HCT116 (cell line): ENCODE data around the gene BRINP2. TPM values are rescaled to one million over a fixed set of nuclear protein-coding genes. Genes with fewer than 3 reads are reported as not detected.

Source experiments
- ATAC-seq: fragments of 200-7000 bp; cut with Tn5 transposase; 2 replicates; pipeline ENCODE4 v1.9.1; 2020; ENCODE audit warnings: mild to moderate bottlenecking, moderate library complexity
- BruUV-seq: library from RNA; stranded (reverse); fragments of 400-500 nt; replicated peaks from 2 replicates; lab custom pipeline; 2021; lab: Mats Ljungman, UMichigan
- CTCF ChIA-PET: fragments of 300-600 bp; sonication (Branson Sonifier 250); formaldehyde crosslinking; loops from one replicate; lab custom pipeline; 2021; ENCODE audit warnings: antibody characterized with exemption; lab: Charles Lee
- POLR2A ChIA-PET: fragments of 300-600, 350-600 bp; sonication (Branson Sonifier 250); formaldehyde crosslinking; loops from one replicate; lab custom pipeline; 2021; ENCODE audit warnings: antibody characterized with exemption; lab: Charles Lee
- RAD21 ChIA-PET, 2 experiments: fragments of 300-600 bp; sonication (Branson Sonifier 250); formaldehyde crosslinking; loops; one replicate each; lab custom pipeline; 2023; ENCODE audit warnings: low total read pairs in 2 of 2; ENCODE audit not compliant: uncharacterized antibody in 2 of 2, unreplicated experiment in 2 of 2, low non-redundant PET in 1 of 2; lab: Charles Lee
- DNase-seq: peaks from one replicate; pipeline ENCODE4 v3.0.0-alpha.2; 2010; ENCODE audit warnings: low read depth, low spot score
- H2AFZ ChIP-seq: fragments of 200-600 bp; shearing (Covaris generic), sonication (generic); 2 replicates; pipeline ENCODE4 v1.6.1; 2017; ENCODE audit warnings: low read depth, mixed run types, mixed read lengths, antibody characterized with exemption, low read length; ENCODE audit not compliant: poor library complexity, severe bottlenecking
- H3K27ac ChIP-seq: 2 replicates; pipeline ENCODE4 v1.5.1; 2012; ENCODE audit warnings: low read depth, low read length
- H3K27me3 ChIP-seq: fragments of 200-600 bp; sonication (generic); 2 replicates; pipeline ENCODE4 v1.6.1; 2016; ENCODE audit warnings: mixed run types, low read length, mixed read lengths; ENCODE audit not compliant: insufficient read depth
- H3K36me3 ChIP-seq, 2 experiments: fragments of 200-500 bp in 1 of 2; fragments of 200-600 bp in 1 of 2; sonication (Bioruptor generic) in 1 of 2; sonication (generic) in 1 of 2; 2 replicates each; pipeline versions ENCODE4 v1.5.1 to v1.6.1; 2014 to 2016; ENCODE audit warnings: low read length in 2 of 2, inconsistent platforms in 1 of 2, mixed read lengths in 1 of 2, mixed run types in 1 of 2; ENCODE audit not compliant: insufficient read depth in 2 of 2, control insufficient read depth in 1 of 2
- H3K4me1 ChIP-seq, 2 experiments: fragments of 200-600 bp in 1 of 2; sonication (generic) in 1 of 2; 2 replicates each; pipeline versions ENCODE4 v1.5.1 to v1.6.1; 2012 to 2017; ENCODE audit warnings: low read length in 2 of 2, inconsistent platforms in 1 of 2, mild to moderate bottlenecking in 1 of 2, mixed read lengths in 1 of 2, mixed run types in 1 of 2, moderate library complexity in 1 of 2; ENCODE audit not compliant: insufficient read depth in 2 of 2, control insufficient read depth in 1 of 2
- H3K4me2 ChIP-seq: fragments of 200-600 bp; sonication (generic); 2 replicates; pipeline ENCODE4 v1.6.1; 2017; ENCODE audit warnings: mixed run types, low read length, mixed read lengths
- H3K4me3 ChIP-seq, 2 experiments: fragments of 200-600 bp in 1 of 2; sonication (generic) in 1 of 2; replicated peaks in 1 of 2; 2 replicates each; pipeline ENCODE4 v1.5.1; 2011 to 2016; ENCODE audit warnings: low read length in 2 of 2, control low read depth in 1 of 2, low read depth in 1 of 2, mild to moderate bottlenecking in 1 of 2, mixed read lengths in 1 of 2, mixed run types in 1 of 2
- H3K79me2 ChIP-seq: fragments of 200-600 bp; sonication (generic); 2 replicates; pipeline ENCODE4 v1.6.1; 2017; ENCODE audit warnings: mild to moderate bottlenecking, mixed run types, low read length, moderate library complexity, mixed read lengths; ENCODE audit not compliant: insufficient read depth
- H3K9ac ChIP-seq: fragments of 200-600 bp; sonication (generic); 2 replicates; pipeline ENCODE4 v1.6.1; 2016; ENCODE audit warnings: low read length, mixed read lengths
- H3K9me2 ChIP-seq: fragments of 200-600 bp; sonication (generic), shearing (Covaris generic); 2 replicates; pipeline ENCODE4 v1.6.1; 2017; ENCODE audit warnings: mixed run types, mild to moderate bottlenecking, moderate library complexity; ENCODE audit not compliant: insufficient read depth
- H3K9me3 ChIP-seq, 2 experiments: fragments of 200-500 bp in 1 of 2; fragments of 200-600 bp in 1 of 2; sonication (Bioruptor generic) in 1 of 2; sonication (generic) in 1 of 2; 2 replicates each; pipeline ENCODE4 v1.6.1; 2014 to 2017; ENCODE audit warnings: low read length in 2 of 2, mixed read lengths in 2 of 2, inconsistent platforms in 1 of 2, low read depth in 1 of 2, mild to moderate bottlenecking in 1 of 2, mixed run types in 1 of 2, moderate library complexity in 1 of 2; ENCODE audit not compliant: control insufficient read depth in 1 of 2, insufficient read depth in 1 of 2
- H4K20me1 ChIP-seq: fragments of 200-600 bp; sonication (generic), shearing (Covaris generic); 2 replicates; pipeline ENCODE4 v1.6.1; 2017; ENCODE audit warnings: mixed run types, mild to moderate bottlenecking, moderate library complexity; ENCODE audit not compliant: insufficient read depth
- ATF3 ChIP-seq: IDR thresholded peaks from 2 replicates; pipeline ENCODE4 v1.6.1; 2012
- EGR1 ChIP-seq: IDR thresholded peaks from 2 replicates; pipeline ENCODE4 v1.6.1; 2012; ENCODE audit warnings: low read depth
- ELF1 ChIP-seq: IDR thresholded peaks from 2 replicates; pipeline ENCODE4 v1.6.1; 2012; ENCODE audit warnings: low read depth, borderline replicate concordance
- FOSL1 ChIP-seq: IDR thresholded peaks from 2 replicates; pipeline ENCODE4 v1.6.1; 2012; ENCODE audit warnings: low read depth
- JUND ChIP-seq: IDR thresholded peaks from 2 replicates; pipeline ENCODE4 v1.6.1; 2012
- MAX ChIP-seq: IDR thresholded peaks from 2 replicates; pipeline ENCODE4 v1.6.1; 2012
- POLR2A ChIP-seq: IDR thresholded peaks from 2 replicates; pipeline ENCODE4 v1.7.0; 2011; ENCODE audit warnings: borderline replicate concordance; ENCODE audit not compliant: insufficient read depth, insufficient read length; ENCODE audit errors: extremely low read depth
- POLR2AphosphoS5 ChIP-seq: IDR thresholded peaks from 2 replicates; pipeline ENCODE4 v1.6.1; 2011; ENCODE audit warnings: mild to moderate bottlenecking, low read depth, low read length, moderate library complexity
- RAD21 ChIP-seq: IDR thresholded peaks from 2 replicates; pipeline ENCODE4 v1.6.1; 2012; ENCODE audit warnings: low read depth, mild to moderate bottlenecking
- REST ChIP-seq: IDR thresholded peaks from 2 replicates; pipeline ENCODE4 v1.6.1; 2012; ENCODE audit warnings: low read depth
- SIN3A ChIP-seq: IDR thresholded peaks from 2 replicates; pipeline ENCODE4 v1.6.1; 2012; ENCODE audit warnings: low read depth
- SP1 ChIP-seq: IDR thresholded peaks from 2 replicates; pipeline ENCODE4 v1.6.1; 2012; ENCODE audit warnings: low read depth
- SRF ChIP-seq: IDR thresholded peaks from 2 replicates; pipeline ENCODE4 v1.6.1; 2012; ENCODE audit warnings: low read depth
- TCF7L2 ChIP-seq: IDR thresholded peaks from 2 replicates; pipeline ENCODE4 v1.7.0; 2011; ENCODE audit warnings: borderline replicate concordance, inconsistent platforms; ENCODE audit not compliant: insufficient read depth, insufficient read length; ENCODE audit errors: extremely low read depth
- ZBTB33 ChIP-seq: IDR thresholded peaks from 2 replicates; pipeline ENCODE4 v1.6.1; 2011; ENCODE audit warnings: mild to moderate bottlenecking, low read length, moderate library complexity; ENCODE audit not compliant: insufficient replicate concordance; ENCODE audit errors: extremely low read depth
- ZFX ChIP-seq: fragments of 450-650 bp; IDR thresholded peaks from 2 replicates; pipeline ENCODE4 v1.6.1; 2017
- ZNF274 ChIP-seq: fragments of 200-500 bp; sonication (Bioruptor generic); IDR thresholded peaks from 2 replicates; pipeline ENCODE4 v1.6.1; 2014; ENCODE audit warnings: mild to moderate bottlenecking, low read depth, low read length, inconsistent platforms
- intact Hi-C: fragments of 100-400 bp; cut with micrococcal nuclease; formaldehyde crosslinking; loops from 2 replicates; pipeline ENCODE4 v1.10.0; 2022
- total RNA-seq: library from RNA; stranded (reverse); gene quantifications from one replicate; pipeline ENCODE4 v1.2.1, GENCODE V29; 2021; ENCODE audit not compliant: unreplicated experiment

Gene BRINP2
- total RNA-seq, 1 experiment from 2014 or later: not detected

GRCh38 chr1:177128665-177129281, 42.0 kb upstream of the BRINP2 start:
- Histone ChIP-seq H3K27ac (no peak overlapping the region), H3K27me3 (peaks cover 13% of the 10 kb centered on the region), H3K9ac (no peak overlapping the region), H3K36me3 (no peaks in the 10 kb centered on the region), H3K4me2 (no peak overlapping the region), H3K4me1 (no peaks in the 10 kb centered on the region), H3K79me2 (no peaks in the 10 kb centered on the region), H3K9me3 (no peaks in the 10 kb centered on the region), H4K20me1 (no peaks in the 10 kb centered on the region), H2AFZ (no peak overlapping the region), H3K4me3 (no peak overlapping the region), H3K9me2 (no peaks in the 10 kb centered on the region)
- DNase-seq (no peak), ATAC-seq (no peak)
- CTCF ChIA-PET: no interaction called here
- intact Hi-C loops: no loop called here
- no TSS peak for BruUV-seq
- POLR2A ChIA-PET: no interaction called here
- RAD21 ChIA-PET: no interaction called here
- TF ChIP-seq ATF3 (no peak), EGR1 (no peak), MAX (no peak), POLR2A (no peak), SRF (no peak), ELF1 (no peak), RAD21 (no peak), ZBTB33 (no peak), REST (no peak), ZNF274 (no peak), JUND (no peak), TCF7L2 (no peak), ZFX (no peak), SIN3A (no peak), POLR2AphosphoS5 (no peak), SP1 (no peak), FOSL1 (no peak)
